HEK293 (cell line): ENCODE measurements around the gene CNTFR.

Source experiments
- CTCF ChIA-PET: fragments of 350-600 bp; formaldehyde crosslinking; extraction: SDS; loops from one replicate; lab custom pipeline; 2021; ENCODE audit warnings: antibody characterized with exemption; lab: Yijun Ruan, JAX
- POLR2A ChIA-PET: fragments of 300-600 bp; formaldehyde crosslinking; extraction: SDS; loops from one replicate; lab custom pipeline; 2020; ENCODE audit warnings: antibody characterized with exemption, inconsistent platforms; lab: Yijun Ruan, JAX
- H3K27ac ChIP-seq: fragments of 200-500 bp; sonication (Bioruptor generic); 2 replicates; pipeline ENCODE4 v1.5.1; 2014; ENCODE audit warnings: low read depth, low read length, control low read depth, inconsistent platforms; ENCODE audit errors: extremely low read depth
- H3K36me3 ChIP-seq, 2 experiments: fragments of 200-500 bp in 1 of 2; sonication (Bioruptor generic) in 1 of 2; 1 replicate in 1 of 2; 2 replicates in 1 of 2; pipeline ENCODE4 v1.5.1; 2014 to 2017; ENCODE audit warnings: inconsistent platforms in 2 of 2, low read length in 2 of 2; ENCODE audit not compliant: control insufficient read depth in 2 of 2, insufficient read depth in 1 of 2
- H3K4me1 ChIP-seq: fragments of 200-500 bp; sonication (Bioruptor generic); 2 replicates; pipeline ENCODE4 v1.5.1; 2014; ENCODE audit warnings: mild to moderate bottlenecking, low read length, inconsistent platforms; ENCODE audit not compliant: control insufficient read depth, insufficient read depth
- H3K4me3 ChIP-seq: 2 replicates; pipeline ENCODE4 v1.5.1; 2011; ENCODE audit warnings: low read depth, mild to moderate bottlenecking, control low read depth, low read length, moderate library complexity
- H3K9me3 ChIP-seq: fragments of 200-500 bp; sonication (Bioruptor generic); 2 replicates; pipeline ENCODE4 v1.5.1; 2014; ENCODE audit warnings: low read depth, low read length, inconsistent platforms; ENCODE audit not compliant: control insufficient read depth, insufficient read depth
- ATF2 ChIP-seq: fragments of 450-650 bp; formaldehyde crosslinking; IDR thresholded peaks from 2 replicates; pipeline ENCODE4 v1.5.1; 2016; ENCODE audit warnings: missing biosample characterization, missing genetic modification characterization, low read depth
- IKZF3 ChIP-seq: fragments of 450-650 bp; IDR thresholded peaks from 2 replicates; pipeline ENCODE4 v1.5.0; 2018; ENCODE audit warnings: missing biosample characterization, mild to moderate bottlenecking, missing genetic modification characterization, moderate library complexity
- KLF17 ChIP-seq: fragments of 450-650 bp; formaldehyde crosslinking; IDR thresholded peaks from 2 replicates; pipeline ENCODE4 v1.5.1; 2016; ENCODE audit warnings: missing biosample characterization, missing genetic modification characterization
- MEIS1 ChIP-seq: sonication (generic); formaldehyde crosslinking; IDR thresholded peaks from 2 replicates; pipeline ENCODE4 v1.8.1; 2022; ENCODE audit warnings: missing genetic modification reagents, mild to moderate bottlenecking, borderline replicate concordance
- MZF1 ChIP-seq: fragments of 450-650 bp; formaldehyde crosslinking; IDR thresholded peaks from 2 replicates; pipeline ENCODE4 v1.5.1; 2017; ENCODE audit warnings: missing biosample characterization, missing genetic modification characterization, borderline replicate concordance
- SETDB1 ChIP-seq: IDR thresholded peaks from one replicate; pipeline ENCODE4 v1.6.1; 2017; ENCODE audit warnings: mild to moderate bottlenecking, low read length, moderate library complexity, mixed read lengths; ENCODE audit not compliant: insufficient read length
- SP3 ChIP-seq: fragments of 450-650 bp; formaldehyde crosslinking; IDR thresholded peaks from 2 replicates; pipeline ENCODE4 v1.5.1; 2016; ENCODE audit warnings: missing biosample characterization, missing genetic modification characterization
- ZBTB17 ChIP-seq: fragments of 450-650 bp; formaldehyde crosslinking; IDR thresholded peaks from 2 replicates; pipeline ENCODE4 v1.5.1; 2016; ENCODE audit warnings: missing biosample characterization, missing genetic modification characterization
- ZBTB6 ChIP-seq: fragments of 450-650 bp; formaldehyde crosslinking; IDR thresholded peaks from 2 replicates; pipeline ENCODE4 v1.5.1; 2017; ENCODE audit warnings: missing biosample characterization, missing genetic modification characterization
- ZNF155 ChIP-seq: fragments of 450-650 bp; formaldehyde crosslinking; IDR thresholded peaks from 2 replicates; pipeline ENCODE4 v1.5.1; 2016; ENCODE audit warnings: missing biosample characterization, missing genetic modification characterization
- ZNF19 ChIP-seq: fragments of 450-650 bp; formaldehyde crosslinking; IDR thresholded peaks from 2 replicates; pipeline ENCODE4; 2016; ENCODE audit warnings: missing biosample characterization, missing genetic modification characterization, low read depth
- ZNF214 ChIP-seq: fragments of 450-650 bp; formaldehyde crosslinking; IDR thresholded peaks from 2 replicates; pipeline ENCODE4 v1.5.1; 2017; ENCODE audit warnings: missing biosample characterization, mild to moderate bottlenecking, missing genetic modification characterization, borderline replicate concordance
- ZNF48 ChIP-seq: fragments of 450-650 bp; formaldehyde crosslinking; IDR thresholded peaks from 2 replicates; pipeline ENCODE4 v1.5.1; 2016; ENCODE audit warnings: missing biosample characterization, missing genetic modification characterization
- ZNF501 ChIP-seq: fragments of 450-650 bp; formaldehyde crosslinking; IDR thresholded peaks from 2 replicates; pipeline ENCODE4 v1.5.1; 2016; ENCODE audit warnings: missing biosample characterization, missing genetic modification characterization
- ZNF514 ChIP-seq: fragments of 450-650 bp; formaldehyde crosslinking; IDR thresholded peaks from 2 replicates; pipeline ENCODE4 v1.5.1; 2016; ENCODE audit warnings: missing biosample characterization, missing genetic modification characterization
- ZNF548 ChIP-seq: fragments of 450-650 bp; formaldehyde crosslinking; IDR thresholded peaks from 2 replicates; pipeline ENCODE4 v1.5.1; 2016; ENCODE audit warnings: missing biosample characterization, missing genetic modification characterization
- ZNF561 ChIP-seq: fragments of 450-650 bp; IDR thresholded peaks from 2 replicates; pipeline ENCODE4 v1.5.1; 2018; ENCODE audit warnings: missing biosample characterization, missing genetic modification characterization, borderline replicate concordance
- ZNF596 ChIP-seq: fragments of 450-650 bp; IDR thresholded peaks from 2 replicates; pipeline ENCODE4 v1.5.0; 2018; ENCODE audit warnings: missing biosample characterization, mild to moderate bottlenecking, missing genetic modification characterization, moderate library complexity
- ZNF645 ChIP-seq: fragments of 450-650 bp; formaldehyde crosslinking; IDR thresholded peaks from 2 replicates; pipeline ENCODE4; 2016; ENCODE audit warnings: missing biosample characterization, missing genetic modification characterization
- ZNF658 ChIP-seq: fragments of 450-650 bp; formaldehyde crosslinking; IDR thresholded peaks from 2 replicates; pipeline ENCODE4; 2016; ENCODE audit warnings: missing biosample characterization, missing genetic modification characterization
- ZNF660 ChIP-seq: fragments of 450-650 bp; IDR thresholded peaks from 2 replicates; pipeline ENCODE4 v1.5.1; 2018; ENCODE audit warnings: missing biosample characterization, mild to moderate bottlenecking, missing genetic modification characterization
- ZNF76 ChIP-seq: fragments of 450-650 bp; formaldehyde crosslinking; IDR thresholded peaks from 2 replicates; pipeline ENCODE4; 2016; ENCODE audit warnings: low read depth, missing biosample characterization, missing genetic modification characterization, borderline replicate concordance
- TF ChIP-seq, protein P1 (sequence below): fragments of 450-650 bp; formaldehyde crosslinking; IDR thresholded peaks from 2 replicates; pipeline ENCODE4 v1.5.1; 2017; ENCODE audit warnings: missing biosample characterization, missing genetic modification characterization
- TF ChIP-seq, protein P2 (sequence below): fragments of 450-650 bp; formaldehyde crosslinking; optimal IDR thresholded peaks from 2 replicates; pipeline ENCODE3; 2016; ENCODE audit warnings: missing biosample characterization, mild to moderate bottlenecking, missing genetic modification characterization

CNTFR gene

DNA sequence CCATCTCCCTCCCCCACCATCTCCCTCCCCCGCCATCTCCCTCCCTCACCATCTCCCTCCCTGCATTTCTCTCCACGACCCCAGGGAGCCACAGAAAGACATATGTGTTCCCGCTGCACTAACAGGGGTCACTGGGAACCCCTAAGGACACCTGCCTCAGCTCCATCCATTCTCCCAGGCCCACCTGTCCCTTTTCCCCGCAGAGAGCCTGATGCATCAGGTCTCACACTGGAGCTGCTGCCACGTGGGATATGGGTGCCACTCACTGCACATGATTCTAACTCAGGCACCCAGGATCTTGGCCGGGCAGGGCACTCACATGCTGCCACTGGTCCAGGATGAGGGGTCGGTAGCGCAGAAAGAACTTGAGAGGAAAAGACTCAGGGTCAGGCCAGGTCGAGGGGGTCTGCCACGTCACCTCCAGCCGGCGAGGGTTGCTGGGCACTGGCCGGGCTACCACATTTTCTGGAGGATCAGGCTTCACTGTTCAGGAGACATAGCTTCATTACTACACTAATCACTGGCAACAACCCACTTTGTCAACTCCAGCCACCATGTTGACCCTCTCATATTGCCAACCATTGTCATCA lies 33.5 kb downstream of the CNTFR start:
- CTCF ChIA-PET = interaction anchor here (1.3 to 2.0 kb wide), 3 partner anchors 8 to 50 kb away, joined by 4 to 9 read pairs (median 7); no protein-coding TSS in a partner anchor

DNA sequence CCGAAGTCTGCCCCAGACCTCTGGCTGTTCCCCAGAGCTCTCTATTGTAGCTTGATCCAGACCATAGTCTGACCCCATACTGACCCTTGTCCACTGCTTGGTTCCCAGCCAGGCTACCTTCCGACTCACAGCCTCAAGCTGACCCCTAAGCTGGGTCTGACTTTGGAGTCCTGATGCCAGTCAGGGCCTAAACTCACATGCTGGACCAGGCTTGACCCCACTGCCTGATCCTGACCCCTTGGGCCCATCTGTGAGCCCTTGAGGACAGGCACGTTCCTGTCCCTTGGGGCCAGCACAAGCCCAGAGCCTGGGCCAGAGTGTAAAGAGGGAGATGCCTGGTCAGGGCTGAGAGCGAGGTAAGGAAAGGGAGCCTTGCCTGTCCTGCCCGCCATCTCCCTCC lies 34.0 kb downstream of the CNTFR start:
- ChIA-PET POLR2A (no interaction called here), CTCF (interaction anchor here (0.6 to 6.5 kb wide), 5 partner anchors 36 to 79 kb away, joined by 3 to 49 read pairs (median 4); no protein-coding TSS in a partner anchor)
- Histone ChIP-seq H3K4me3 (no peak overlapping the region), H3K9me3 (no peaks in the 10 kb centered on the region), H3K36me3 (no peaks in the 10 kb centered on the region), H3K4me1 (peaks cover 3% of the 10 kb centered on the region; the same call in 1 of the 2 replicates), H3K27ac (no peak overlapping the region)
- TF ChIP-seq KLF17 (no peak), ZNF501 (no peak), SP3 (tag by site-specific recombination) (no peak), MEIS1 (CRISPR knock-in tag) (no peak), ZNF645 (tag by site-specific recombination) (no peak), ZNF596 (tag by site-specific recombination) (no peak), ZNF214 (no peak), ATF2 (tag by site-specific recombination) (no peak), ZNF658 (no peak), ZNF19 (tag by site-specific recombination) (no peak), ZBTB6 (tag by site-specific recombination) (no peak), ZNF155 (no peak), IKZF3 (tag by site-specific recombination) (no peak), ZNF48 (tag by site-specific recombination) (no peak), SETDB1 (no peak), MZF1 (tag by site-specific recombination) (no peak), ZNF561 (tag by site-specific recombination) (no peak), ZNF76 (tag by site-specific recombination) (no peak), ZBTB17 (tag by site-specific recombination) (no peak)
- TF ChIP-seq, protein P1, sequence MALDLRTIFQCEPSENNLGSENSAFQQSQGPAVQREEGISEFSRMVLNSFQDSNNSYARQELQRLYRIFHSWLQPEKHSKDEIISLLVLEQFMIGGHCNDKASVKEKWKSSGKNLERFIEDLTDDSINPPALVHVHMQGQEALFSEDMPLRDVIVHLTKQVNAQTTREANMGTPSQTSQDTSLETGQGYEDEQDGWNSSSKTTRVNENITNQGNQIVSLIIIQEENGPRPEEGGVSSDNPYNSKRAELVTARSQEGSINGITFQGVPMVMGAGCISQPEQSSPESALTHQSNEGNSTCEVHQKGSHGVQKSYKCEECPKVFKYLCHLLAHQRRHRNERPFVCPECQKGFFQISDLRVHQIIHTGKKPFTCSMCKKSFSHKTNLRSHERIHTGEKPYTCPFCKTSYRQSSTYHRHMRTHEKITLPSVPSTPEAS (tag by site-specific recombination) = no peak

More for the DNA sequence above, 33.5 kb downstream of the CNTFR start:
- peaks cover 3% of the 10 kb centered on the region; the same call in 1 of the 2 replicates for H3K4me1 ChIP-seq
- POLR2A ChIA-PET = interaction anchor here (0.6 kb wide), 1 partner anchor 384 kb away, joined by 7 read pairs; no protein-coding TSS in a partner anchor
- H3K27ac ChIP-seq = no peak overlapping the region
- TF ChIP-seq IKZF3 (tag by site-specific recombination) (no peak), ZNF660 (tag by site-specific recombination) (no peak), ZNF514 (tag by site-specific recombination) (no peak), ZNF548 (tag by site-specific recombination) (no peak), SETDB1 (no peak)
- TF ChIP-seq, protein P2, sequence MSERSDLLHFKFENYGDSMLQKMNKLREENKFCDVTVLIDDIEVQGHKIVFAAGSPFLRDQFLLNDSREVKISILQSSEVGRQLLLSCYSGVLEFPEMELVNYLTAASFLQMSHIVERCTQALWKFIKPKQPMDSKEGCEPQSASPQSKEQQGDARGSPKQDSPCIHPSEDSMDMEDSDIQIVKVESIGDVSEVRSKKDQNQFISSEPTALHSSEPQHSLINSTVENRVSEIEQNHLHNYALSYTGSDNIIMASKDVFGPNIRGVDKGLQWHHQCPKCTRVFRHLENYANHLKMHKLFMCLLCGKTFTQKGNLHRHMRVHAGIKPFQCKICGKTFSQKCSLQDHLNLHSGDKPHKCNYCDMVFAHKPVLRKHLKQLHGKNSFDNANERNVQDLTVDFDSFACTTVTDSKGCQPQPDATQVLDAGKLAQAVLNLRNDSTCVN (tag by site-specific recombination) = no peak
- no peaks in the 10 kb centered on the region for H3K9me3 ChIP-seq
- H3K36me3 ChIP-seq = no peaks in the 10 kb centered on the region
- no peak overlapping the region for H3K4me3 ChIP-seq
